Epithelial cell of proximal tubule (primary cell): ENCODE measurements around the gene ABCB8. TPM values are rescaled to one million over a fixed set of nuclear protein-coding genes. Genes with fewer than 3 reads are reported as not detected.
A peak's percentile ranks its signal among the peaks of the same experiment; 100 is the strongest.

Source experiments
- DNase-seq: peaks from one replicate; pipeline ENCODE4 v3.0.0-alpha.2; 2011; ENCODE audit warnings: low read depth
- H3K4me3 ChIP-seq: 2 replicates; pipeline ENCODE4 v1.5.1; 2011; ENCODE audit warnings: low read depth, mild to moderate bottlenecking, low read length
- total RNA-seq: library from RNA; depleted of rRNA; stranded (reverse); fragments of >200 nt; gene quantifications from 2 replicates; pipeline ENCODE4 v1.2.3, GENCODE V29; 2015
- TF ChIP-seq, protein P1 (sequence below): conservative IDR thresholded peaks from 2 replicates; pipeline ENCODE4 v1.5.1; 2012; ENCODE audit warnings: low read depth, mild to moderate bottlenecking, low read length

The ABCB8 gene
- total RNA-seq, 1 donor from 2014 or later: 31.8 TPM

DNA sequence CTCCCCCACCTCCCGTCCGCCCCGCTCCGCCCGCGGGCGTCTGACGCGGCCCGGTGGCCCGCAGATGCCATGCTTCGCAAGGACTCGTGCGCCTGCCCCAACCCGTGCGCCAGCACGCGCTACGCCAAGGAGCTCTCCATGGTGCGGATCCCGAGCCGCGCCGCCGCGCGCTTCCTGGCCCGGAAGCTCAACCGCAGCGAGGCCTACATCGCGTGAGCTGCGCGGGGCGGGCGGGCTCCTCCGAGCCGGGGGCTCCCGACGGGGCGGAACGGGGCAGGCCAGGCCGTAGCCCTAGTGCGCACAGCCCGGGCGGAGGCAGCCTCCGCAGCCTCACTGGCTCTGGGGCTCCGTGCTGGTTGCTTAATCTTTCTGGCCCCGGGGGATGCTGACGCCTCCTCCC, 22.9 kb downstream of the ABCB8 start:
- H3K4me3 ChIP-seq: no peak overlapping the region
- TF ChIP-seq, protein P1, sequence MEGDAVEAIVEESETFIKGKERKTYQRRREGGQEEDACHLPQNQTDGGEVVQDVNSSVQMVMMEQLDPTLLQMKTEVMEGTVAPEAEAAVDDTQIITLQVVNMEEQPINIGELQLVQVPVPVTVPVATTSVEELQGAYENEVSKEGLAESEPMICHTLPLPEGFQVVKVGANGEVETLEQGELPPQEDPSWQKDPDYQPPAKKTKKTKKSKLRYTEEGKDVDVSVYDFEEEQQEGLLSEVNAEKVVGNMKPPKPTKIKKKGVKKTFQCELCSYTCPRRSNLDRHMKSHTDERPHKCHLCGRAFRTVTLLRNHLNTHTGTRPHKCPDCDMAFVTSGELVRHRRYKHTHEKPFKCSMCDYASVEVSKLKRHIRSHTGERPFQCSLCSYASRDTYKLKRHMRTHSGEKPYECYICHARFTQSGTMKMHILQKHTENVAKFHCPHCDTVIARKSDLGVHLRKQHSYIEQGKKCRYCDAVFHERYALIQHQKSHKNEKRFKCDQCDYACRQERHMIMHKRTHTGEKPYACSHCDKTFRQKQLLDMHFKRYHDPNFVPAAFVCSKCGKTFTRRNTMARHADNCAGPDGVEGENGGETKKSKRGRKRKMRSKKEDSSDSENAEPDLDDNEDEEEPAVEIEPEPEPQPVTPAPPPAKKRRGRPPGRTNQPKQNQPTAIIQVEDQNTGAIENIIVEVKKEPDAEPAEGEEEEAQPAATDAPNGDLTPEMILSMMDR: no peak
- DNase-seq: no peak

GRCh38 chr7:151053096-151053495, 24.8 kb downstream of the ABCB8 start:
- H3K4me3 ChIP-seq: no peak overlapping the region
- TF ChIP-seq, protein P1: no peak
- DNase-seq: no peak

- TF ChIP-seq, protein P1: no peak
- no peak overlapping the region for H3K4me3 ChIP-seq
- no peak for DNase-seq
Measured at GRCh38 chr7:151053751-151054150, 25.5 kb downstream of the ABCB8 start.

- no peak overlapping the region for H3K4me3 ChIP-seq
- TF ChIP-seq, protein P1: no peak
- DNase-seq: no peak
Measured at GRCh38 chr7:151056283-151056665, 28.0 kb downstream of the ABCB8 start.

- DNase-seq: no peak
- TF ChIP-seq, protein P1: no peak
- H3K4me3 ChIP-seq: peak overlapping the region; percentile 71
Measured at GRCh38 chr7:151056666-151057505, 28.6 kb downstream of the ABCB8 start.

GRCh38 chr7:151057506-151057988, 29.3 kb downstream of the ABCB8 start, which contains the start of gene CDK5:
TSS of gene CDK5 (minus strand) at chr7:151057897. CDS start at chr7:151057848, 49 bp downstream.
- H3K4me3 ChIP-seq: peak within 1 kb of the TSS; percentile 71
- no peak for DNase-seq
- TF ChIP-seq, protein P1: no peak
